ENCODE results near the gene SLC26A11. TPM values are rescaled to one million over a fixed set of nuclear protein-coding genes. Genes with fewer than 3 reads are reported as not detected.
"Not testable (repeated sequence)": the region's sequence is repeated elsewhere in the genome, so short reads cannot be mapped to it uniquely, and the experiment has no call there.

Gene SLC26A11
- polyA plus RNA-seq, 3 donors, result 23.6 to 32.1 (median 30.8) TPM

DNA sequence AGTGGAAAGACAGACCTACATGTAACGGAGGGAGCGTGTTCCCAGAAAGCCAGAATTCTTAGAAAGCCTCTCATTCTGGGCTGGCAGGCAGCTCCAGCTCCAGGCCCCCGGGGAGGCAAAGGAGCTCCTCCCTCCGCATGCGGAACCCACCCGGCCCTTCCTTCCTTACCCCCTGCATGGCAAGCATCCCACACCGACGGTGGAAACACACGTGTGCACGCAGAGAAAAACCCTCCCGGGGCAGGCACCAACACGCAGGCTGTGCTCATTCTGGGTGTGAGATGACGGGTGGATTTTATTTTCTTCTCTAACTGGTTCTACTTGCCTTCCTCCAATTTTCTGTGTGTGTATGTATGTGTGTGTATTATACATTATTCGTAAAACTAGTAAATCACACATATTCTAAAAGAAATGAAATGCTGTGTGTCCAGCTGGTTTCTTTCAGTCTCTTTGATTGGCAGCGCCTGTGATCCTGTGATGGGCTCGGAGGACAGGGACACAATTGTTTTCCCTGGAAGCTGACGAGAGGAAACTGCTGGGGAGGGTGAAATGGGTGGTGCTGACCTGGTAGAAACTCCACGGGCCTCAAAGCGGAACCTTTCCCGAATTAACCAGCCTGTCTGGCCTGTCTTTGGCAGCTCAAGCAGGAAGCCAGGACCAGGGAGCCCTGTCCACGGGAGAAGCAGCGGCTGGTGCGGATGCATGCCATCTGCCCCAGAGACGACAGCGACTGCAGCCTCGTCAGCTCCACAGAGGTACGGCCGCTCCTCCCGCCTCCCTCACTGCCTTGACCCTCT lies 28.2 kb upstream of the SLC26A11 start:
- DNase-seq, result no peak

DNA sequence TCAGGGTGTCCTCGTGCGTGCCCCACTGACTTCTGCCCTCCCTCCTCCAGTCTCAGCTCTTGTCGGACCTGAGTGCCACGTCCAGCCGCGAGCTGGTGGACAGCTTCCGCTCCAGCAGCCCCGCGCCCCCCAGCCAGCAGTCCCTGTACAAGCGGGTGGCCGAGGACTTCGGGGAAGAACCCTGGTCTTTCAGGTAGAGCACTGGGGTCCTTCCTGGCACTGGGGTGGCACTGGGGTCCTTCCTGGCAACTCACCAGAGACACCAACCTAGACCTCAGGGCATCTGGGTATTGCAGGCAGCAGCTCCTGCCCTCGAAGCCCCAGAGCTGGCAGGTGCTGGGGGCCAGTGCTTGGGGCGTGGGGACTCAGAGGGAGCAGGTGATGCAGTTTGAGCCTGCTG lies 25.1 kb upstream of the SLC26A11 start:
- no peak for DNase-seq

DNA sequence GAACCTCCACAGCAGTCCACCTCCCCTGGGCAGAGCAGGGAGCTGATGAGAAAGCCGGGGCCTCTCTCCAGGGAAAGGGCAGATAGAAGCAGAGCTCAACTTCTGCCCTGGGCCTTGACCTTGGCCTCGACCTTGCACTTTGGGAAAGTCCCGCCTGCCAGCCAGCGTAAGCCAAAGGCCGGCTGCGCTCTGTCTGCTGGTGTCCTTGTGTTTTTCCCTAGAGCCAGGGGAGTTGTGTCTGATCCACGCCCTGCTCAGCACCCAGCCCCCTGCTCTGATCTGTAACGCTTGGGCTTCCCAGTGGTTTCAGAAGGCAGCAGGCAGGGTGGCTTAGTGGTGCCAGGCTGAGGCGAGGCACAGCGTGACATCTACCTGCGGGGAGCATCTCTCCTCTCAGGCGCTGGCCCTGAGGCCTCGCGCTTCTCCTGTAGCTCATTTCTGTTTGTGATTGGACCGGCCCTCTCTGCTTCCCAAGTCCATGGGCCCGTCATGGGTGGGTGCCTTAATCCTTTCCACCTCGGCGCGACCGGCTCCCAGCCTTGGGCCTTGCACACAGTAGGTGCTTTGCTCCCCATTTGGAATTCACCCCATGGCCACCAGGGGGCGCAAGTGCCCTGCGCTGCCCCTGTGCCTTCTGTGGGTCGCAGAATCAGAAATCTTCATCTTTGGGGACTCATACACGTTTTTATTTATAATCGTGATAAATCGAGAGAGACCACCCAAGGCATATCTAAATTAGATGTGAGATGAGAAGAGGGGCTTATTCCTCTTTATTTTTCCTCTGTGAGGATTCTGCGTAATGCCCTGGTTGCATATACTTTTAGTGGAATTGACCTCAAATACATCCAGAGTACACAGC lies 24.3 kb upstream of the SLC26A11 start:
- no peak for DNase-seq

DNA sequence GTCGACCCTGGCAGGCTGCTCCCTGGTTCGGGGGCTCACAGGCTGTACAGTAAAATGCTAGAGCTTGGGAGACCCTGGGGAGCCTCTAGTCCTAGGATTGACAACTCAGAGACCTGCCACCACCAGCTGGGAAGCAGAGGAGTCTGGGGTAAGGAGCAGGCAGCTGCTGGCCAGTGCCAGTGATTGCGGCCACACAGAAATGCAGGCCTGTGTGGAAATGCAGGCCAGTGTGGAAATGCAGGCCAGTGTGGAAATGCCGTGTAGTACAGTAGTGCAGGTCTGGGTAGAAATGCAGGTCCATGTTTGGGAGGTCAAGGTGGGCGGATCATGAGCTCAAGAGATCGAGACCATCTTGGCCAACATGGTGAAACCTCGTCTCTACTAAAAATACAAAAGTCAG lies 23.6 kb upstream of the SLC26A11 start:
- no peak for DNase-seq

DNA sequence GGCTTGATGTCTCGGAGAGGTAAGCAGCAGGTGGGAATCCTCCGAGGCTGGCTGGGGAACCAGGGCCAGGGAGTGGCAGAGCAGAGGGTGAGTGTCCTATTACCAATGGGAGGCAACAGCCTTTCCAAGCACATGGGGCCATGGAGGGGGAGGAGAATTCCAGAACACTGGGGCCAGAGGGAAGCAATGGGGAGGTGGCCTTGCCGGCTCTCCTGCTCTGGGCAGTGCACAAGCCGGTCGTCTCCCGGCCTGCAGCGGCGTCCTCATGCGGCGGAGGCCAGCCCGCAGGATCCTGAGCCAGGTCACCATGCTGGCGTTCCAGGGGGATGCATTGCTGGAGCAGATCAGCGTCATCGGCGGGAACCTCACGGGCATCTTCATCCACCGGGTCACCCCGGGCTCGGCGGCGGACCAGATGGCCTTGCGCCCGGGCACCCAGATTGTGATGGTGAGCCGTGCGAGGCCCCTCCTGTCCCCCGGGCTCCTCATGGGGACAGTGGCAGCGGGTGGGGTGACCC lies 22.0 kb upstream of the SLC26A11 start:
- peak; percentile 71 for DNase-seq

DNA sequence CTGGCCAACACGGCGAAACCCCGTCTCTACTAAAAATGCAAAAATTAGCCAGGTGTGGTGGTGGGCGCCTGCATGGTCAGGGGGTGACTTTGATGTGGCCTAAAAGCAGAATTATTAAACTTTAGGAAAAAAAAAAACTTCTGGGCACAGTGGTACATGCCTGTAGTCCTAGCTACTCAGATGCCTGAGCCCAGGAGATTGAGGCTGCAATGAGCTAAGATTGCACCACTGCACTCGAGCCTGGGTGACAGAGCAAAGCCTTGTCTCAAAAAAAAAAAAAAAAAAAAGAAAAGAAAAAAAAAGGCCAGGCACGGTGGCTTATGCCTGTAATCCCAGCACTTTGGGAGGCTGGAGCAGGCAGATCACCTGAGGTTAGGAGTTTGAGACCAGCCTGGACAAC lies 20.9 kb upstream of the SLC26A11 start:
- DNase-seq, result not testable (repeated sequence)

DNA sequence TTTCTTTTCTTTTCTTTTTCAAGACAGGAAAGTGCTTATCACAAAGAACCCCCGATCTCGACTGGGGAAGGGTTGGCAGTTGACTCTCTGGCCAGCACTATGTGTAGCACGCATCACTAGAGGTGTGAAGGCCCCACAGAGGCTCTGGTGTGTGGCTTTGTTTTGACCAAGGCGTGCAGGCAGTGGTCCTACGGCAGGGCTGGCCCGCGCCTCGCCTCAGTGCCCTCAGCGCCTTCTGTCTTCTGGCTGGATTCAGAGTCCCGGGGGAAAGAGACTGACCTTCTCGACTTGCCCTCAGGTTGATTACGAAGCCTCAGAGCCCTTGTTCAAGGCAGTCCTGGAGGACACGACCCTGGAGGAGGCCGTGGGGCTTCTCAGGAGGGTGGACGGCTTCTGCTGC lies 18.8 kb upstream of the SLC26A11 start:
- DNase-seq, result no peak

DNA sequence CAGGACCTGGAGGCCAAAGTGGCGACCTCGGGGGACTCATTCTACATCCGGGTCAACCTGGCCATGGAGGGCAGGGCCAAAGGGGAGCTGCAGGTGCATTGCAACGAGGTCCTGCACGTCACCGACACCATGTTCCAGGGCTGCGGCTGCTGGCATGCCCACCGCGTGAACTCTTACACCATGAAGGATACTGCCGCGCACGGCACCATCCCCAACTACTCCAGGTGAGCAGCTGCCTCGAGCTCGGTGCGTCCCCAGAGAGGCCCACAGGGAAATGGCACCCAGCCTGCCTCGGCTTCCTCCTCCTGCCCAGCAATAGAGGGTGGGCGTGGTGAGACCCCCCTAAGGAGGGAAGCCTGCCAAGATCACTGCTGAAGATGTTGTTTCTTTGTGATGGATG lies 18.0 kb upstream of the SLC26A11 start:
- no peak for DNase-seq

DNA sequence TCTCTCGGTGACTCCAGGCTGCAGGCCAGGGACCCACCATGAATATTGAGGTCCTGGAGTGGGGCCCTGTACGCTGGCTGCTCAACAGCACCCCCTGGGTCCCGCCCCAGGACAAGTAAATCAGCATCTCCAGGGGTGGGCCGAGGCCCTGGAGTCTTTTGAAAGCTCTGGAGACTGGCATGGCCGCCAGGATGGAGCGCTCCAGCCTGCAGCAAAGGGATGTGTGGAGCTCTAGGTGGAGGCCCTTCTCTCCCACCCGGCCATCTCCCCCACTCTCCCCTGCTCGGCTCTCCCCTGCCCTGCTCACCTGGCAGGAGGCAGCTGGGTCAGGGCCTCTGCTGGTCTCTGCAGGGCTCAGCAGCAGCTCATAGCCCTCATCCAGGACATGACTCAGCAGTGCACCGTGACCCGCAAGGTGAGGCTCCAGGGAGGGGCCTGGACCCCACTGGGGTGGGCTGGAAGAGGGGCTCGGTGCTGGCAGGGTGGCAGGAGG lies 16.7 kb upstream of the SLC26A11 start:
- no peak for DNase-seq

DNA sequence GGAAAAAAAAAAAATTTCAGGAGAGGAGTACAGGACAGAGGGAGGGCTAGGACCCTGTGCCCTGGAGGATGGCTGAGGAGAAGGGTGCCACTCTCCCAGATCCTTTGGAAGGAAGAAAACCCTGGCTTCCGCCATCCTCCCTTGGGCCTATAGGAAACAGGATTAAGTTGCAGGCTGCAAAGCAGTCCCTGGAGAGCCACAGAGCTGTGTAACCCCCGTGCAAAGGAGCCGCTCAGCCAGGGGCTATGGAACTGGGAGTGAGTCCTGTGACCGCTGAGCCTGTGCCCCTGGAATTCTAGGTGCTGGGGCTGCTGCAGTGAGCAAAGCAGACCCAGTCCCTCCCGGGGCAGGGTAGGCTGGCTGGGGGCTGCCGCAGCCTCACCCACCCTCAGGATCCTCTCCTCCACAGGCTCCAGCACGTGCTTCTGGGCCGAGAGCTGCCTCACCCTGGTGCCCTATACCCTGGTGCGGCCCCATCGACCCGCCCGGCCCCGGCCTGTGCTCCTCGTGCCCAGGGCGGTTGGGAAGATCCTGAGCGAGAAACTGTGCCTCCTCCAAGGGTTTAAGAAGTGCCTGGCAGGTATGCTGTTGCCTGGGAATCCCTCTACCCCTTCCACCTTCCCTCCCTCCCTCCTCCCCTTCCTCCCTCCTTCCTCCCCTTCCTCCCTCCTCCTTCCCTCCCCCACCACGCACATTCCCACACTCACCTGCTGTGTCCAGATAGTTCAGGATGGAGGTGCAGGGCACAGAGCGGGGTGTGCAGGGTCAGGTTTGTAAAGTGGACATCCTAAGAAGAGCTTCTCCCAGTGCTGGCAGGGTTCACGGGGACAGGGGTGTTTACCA lies 15.4 kb upstream of the SLC26A11 start:
- DNase-seq, result no peak

DNA sequence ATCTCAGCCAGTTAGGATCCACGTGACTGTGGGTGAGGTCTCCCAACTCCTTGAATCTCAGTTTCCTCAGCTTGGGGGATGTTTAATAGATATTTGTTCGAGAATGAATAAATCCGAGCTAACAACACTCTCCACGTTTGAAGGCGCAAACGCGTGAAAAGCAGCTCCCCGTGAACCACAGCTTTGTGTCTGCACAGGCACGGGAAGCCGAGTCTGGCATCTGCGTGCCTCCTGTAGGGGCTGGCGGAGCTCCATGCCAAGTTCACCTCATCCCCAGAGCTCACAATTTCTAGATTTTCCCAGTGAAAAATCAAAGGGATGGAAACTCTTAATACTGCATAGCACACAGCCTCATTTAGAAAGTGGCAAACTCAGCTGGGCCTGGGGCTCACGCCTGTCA lies 14.4 kb upstream of the SLC26A11 start:
- no peak for DNase-seq

DNA sequence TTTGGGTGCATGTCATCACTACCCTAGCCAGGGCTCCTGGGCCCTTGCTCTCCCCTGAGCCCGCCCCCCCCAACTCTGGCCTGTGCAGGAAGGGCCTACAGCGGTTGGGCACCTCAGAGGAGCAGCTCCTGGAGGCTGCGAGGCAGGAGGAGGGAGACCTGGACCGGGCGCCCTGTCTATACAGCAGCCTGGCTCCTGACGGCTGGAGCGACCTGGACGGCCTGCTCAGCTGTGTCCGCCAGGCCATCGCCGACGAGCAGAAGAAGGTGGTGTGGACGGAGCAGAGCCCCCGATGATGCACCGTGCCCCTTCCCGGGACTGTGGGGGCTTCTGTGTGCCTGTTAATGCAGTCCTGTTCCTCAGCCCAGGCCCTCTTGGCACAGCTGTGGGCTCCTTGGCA lies 12.2 kb upstream of the SLC26A11 start:
- DNase-seq, result no peak

DNA sequence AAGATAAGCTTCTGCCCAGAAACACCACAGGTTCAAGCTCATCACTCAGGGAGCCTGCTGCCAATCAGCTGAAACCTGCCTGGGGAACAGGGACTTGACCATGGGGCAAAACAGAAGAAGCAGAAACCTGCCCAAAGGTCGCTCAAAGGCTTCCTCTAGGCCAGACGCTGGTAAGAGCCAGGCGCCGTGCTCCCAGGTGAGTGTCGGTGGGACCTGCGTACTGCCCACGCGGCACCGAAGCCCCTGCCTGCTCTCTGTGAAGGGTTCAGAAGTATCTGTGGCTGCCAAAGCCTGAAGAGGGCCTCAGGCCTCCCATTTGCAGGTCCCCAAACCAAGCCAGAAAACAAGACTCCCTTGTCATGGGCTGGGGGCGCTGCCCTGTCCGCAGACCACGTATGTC lies 10.5 kb upstream of the SLC26A11 start:
- DNase-seq, result no peak

DNA sequence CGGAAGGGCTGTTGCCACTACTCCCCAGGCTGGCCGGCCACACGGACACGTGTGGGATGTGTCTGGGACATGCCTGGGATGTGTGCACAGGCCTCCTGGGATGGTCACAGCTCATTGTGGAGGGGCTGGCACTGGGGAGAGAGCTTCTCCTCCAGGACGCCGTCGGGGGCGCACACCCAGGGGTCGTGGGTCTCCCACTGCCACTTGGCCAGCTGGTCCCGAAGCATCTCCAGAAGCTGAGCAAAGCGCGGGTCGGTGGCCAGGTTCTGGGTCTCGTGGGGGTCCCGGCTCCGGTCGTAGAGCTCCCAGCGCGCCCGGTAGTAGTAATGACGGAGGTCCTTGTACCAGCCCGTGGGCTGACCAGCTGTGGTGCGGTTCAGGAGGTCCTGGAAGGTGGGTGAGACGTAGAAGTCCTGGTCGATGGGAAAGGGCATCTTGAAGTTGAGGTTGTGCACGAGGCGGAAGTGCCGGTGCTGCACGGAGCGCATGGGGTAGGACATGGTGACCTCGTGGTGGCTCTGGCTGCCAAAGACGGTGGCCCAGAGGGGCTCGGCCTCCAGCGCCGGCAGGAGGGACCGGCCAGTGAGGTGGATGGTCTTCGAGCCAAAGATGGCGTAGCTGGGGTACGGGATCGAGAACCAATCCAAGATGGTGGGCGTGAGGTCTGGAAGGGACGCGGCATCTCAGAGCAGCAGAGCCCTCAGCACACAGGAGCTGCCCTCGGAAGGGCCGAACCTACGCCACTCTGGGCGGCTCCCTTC lies 9.7 kb upstream of the SLC26A11 start:
- DNase-seq, result no peak

DNA sequence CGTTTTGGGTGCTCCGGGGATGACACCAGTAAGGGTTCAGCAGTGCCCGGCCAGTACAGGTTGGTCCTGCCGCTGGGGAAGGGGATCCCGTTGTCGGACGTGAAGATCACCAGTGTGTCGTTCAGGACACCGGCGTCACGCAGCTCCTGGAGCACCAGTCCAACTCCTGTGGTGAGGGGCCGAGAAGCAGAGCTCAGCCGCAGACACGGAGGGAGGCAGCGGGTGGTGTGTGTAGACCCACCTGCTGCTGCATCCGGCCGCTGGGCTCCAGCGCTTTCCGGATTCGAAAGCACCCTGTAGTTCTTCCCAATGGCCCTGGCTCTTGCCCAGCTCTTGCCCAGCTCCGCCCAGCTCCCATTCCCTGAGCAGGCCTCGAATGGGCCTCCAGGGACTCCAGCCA lies 8.1 kb upstream of the SLC26A11 start:
- DNase-seq, result no peak

DNA sequence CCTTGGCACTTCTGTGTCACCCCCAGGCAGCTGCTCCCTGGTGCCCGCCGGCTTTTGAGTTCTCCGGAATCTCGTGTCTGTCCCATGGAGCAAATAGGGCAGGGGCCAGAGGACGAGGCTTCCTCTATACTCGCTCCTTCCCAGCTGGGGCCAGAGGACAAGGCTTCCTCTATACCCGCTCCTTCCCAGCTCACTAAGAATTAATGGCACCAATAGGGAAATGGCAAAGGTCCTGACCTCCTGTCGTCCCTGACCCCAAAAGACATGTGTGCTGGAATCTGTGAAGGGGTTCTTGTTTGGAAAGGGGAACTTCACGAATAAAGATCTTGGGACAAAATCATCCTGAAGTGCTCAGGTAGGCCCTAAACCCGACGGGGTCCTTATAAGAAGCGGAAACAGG lies 7.7 kb upstream of the SLC26A11 start:
- no peak for DNase-seq

DNA sequence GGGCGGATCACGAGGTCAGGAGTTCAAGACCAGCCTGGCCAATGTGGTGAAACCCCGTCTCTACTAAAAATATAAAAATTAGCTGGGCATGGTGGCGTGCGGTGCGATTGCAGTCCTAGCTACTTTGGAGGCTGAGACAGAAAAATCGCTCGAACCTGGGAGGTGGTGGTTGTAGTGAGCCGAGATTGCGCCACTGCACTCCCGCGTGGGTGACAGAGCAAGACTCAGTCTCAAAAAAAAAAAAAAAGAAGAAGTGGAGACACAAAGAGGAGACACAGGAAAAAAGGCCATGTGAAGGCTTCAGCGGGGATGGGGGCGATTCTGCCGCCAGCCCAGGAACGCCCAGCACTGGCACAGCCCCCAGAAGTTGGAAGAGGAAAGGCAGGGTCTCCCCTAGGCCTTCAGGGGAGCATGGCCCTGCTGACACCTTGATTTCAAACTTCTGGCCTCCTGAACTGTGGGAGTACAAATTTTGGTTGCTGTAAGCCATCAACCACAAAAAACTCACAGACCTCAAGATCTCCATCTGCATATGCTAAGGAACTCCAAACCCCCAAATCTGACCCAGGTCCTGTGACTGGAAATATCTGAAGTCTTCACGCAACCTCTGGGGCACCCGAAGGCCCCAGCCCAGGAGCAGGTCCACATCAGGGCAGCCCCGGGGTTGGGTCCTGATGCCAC lies 7.1 kb upstream of the SLC26A11 start:
- no peak for DNase-seq

DNA sequence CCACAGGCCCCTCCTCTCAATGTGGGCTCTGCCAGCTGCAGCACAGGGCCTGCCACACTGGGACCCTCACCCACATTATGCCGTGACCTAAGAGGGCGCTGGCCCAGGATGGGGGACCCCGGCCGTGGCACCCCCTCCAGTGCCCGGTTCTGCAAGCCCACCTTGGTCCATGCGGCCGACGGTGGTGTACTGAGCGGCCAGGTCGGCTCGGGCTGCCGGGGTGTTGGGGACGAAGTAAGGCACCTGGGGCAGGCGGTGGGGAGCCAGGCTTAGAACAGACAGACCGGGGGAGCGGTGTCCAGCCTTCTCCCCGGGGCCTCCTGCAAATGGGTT lies 6.6 kb upstream of the SLC26A11 start:
- no peak for DNase-seq

DNA sequence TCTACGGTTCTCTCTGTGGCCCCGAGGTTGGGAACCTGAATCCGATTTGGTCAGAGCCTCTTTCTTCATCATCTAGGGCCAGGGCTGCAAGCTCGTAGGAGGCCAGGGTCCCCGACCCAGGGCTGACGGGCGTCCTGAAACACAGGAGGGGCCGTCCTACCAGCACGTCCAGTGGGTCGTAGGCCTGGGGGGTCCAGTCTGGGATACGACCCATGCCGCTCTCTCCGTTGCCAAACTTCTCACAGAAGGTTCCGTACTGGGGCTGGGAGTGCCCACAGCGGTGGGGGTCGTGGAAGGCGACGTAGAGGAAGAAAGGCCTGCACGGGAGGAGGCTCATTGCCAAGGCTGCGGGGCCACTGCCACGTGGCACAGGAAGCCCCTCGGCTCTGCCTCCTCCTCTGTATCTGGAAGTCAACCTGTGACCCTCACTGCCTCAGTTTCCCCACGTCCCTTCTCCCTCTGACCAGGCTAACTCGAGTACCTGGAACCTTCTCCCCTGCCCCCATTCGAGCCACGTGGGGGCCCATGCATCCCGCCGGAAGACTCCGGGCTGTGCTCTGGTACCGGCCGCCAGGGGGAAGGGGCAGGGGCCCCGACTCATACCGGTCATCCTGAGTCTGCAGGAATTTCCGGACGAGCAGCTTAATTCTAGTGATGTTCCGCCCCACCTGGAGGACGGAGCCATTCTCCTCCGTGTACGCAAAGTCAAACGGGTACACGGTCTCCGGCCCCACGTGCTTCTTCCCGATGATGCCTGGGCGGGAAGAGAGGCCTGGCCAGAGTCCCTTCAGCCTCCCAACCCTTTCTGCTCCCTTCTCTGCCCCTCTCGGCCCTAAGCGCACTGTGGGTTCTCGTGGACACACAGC lies 6.0 kb upstream of the SLC26A11 start:
- DNase-seq, result no peak

DNA sequence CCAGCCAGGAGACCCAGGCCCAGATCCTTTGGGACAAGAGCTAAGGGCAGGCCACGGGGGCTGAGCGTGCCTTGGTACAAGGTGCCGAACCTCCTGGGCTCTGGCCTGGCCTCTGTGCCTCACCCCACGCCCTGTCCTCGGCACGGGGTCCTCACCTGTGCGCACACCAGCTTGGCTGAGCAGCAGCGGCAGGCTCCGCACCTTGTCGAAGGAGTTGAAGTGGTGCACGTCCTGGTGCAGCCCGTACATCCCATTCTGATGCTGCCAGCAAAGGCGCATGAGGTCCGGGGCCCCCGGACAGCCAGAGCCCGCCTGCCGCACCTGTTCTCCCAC lies 5.4 kb upstream of the SLC26A11 start:
- DNase-seq, result no peak

Measured in renal pelvis (tissue), 4 donors.